ENCODE results near the gene NSMCE1.

Gene NSMCE1

GRCh38 chr16:27285676-27286196, 17.2 kb upstream of the NSMCE1 start:
- Histone ChIP-seq H3K27ac (ENCODE audit: low read length) (no peak overlapping the region), H3K4me3 (ENCODE audit: low read length) (no peak overlapping the region), H3K79me2 (ENCODE audit: low read length) (no peaks in the 10 kb centered on the region), H3K4me2 (ENCODE audit: low read depth, low read length) (no peak overlapping the region), H3K9me2 (replicated peaks; ENCODE audit: insufficient read depth, low read length) (no peaks in the 10 kb centered on the region), H3K4me1 (ENCODE audit: low read length) (no peaks in the 10 kb centered on the region), H3K27me3 (replicated peaks; ENCODE audit: insufficient read depth, low read length) (no peaks in the 10 kb centered on the region), H4K20me1 (ENCODE audit: insufficient read depth, low read length) (no peaks in the 10 kb centered on the region), H3K9ac (ENCODE audit: low read length) (no peak overlapping the region), H3K36me3 (replicated peaks; ENCODE audit: insufficient read depth, low read length) (no peaks in the 10 kb centered on the region), H3F3A (ENCODE audit: insufficient read depth, low read length) (no peaks in the 10 kb centered on the region), H3K9me3 (replicated peaks; ENCODE audit: insufficient read depth, low read length) (no peaks in the 10 kb centered on the region), H2AFZ (ENCODE audit: low read length) (no peak overlapping the region)
- no peak for TF ChIP-seq EZH2 (optimal IDR thresholded peaks at IDR 0.05; ENCODE audit: low read depth, low read length)
- TF ChIP-seq EZH2phosphoT487 (IDR thresholded peaks at IDR 0.05; ENCODE audit: low read length), result no peak
- TF ChIP-seq CTCF (IDR thresholded peaks at IDR 0.05; ENCODE audit: low read length), result no peak
- DNase-seq, result no peak

- H3K9me2 ChIP-seq (replicated peaks; ENCODE audit: insufficient read depth, low read length), result no peaks in the 10 kb centered on the region
- TF ChIP-seq EZH2 (optimal IDR thresholded peaks at IDR 0.05; ENCODE audit: low read depth, low read length) (no peak), CTCF (IDR thresholded peaks at IDR 0.05; ENCODE audit: low read length) (no peak), EZH2phosphoT487 (IDR thresholded peaks at IDR 0.05; ENCODE audit: low read length) (no peak)
- no peak overlapping the region for H3K27ac ChIP-seq (ENCODE audit: low read length)
- no peak overlapping the region for H2AFZ ChIP-seq (ENCODE audit: low read length)
- no peaks in the 10 kb centered on the region for H3K79me2 ChIP-seq (ENCODE audit: low read length)
- no peaks in the 10 kb centered on the region for H3K9me3 ChIP-seq (replicated peaks; ENCODE audit: insufficient read depth, low read length)
- no peaks in the 10 kb centered on the region for H3K27me3 ChIP-seq (replicated peaks; ENCODE audit: insufficient read depth, low read length)
- no peaks in the 10 kb centered on the region for H3F3A ChIP-seq (ENCODE audit: insufficient read depth, low read length)
- no peak overlapping the region for H3K9ac ChIP-seq (ENCODE audit: low read length)
- H3K4me1 ChIP-seq (ENCODE audit: low read length), result no peaks in the 10 kb centered on the region
- H4K20me1 ChIP-seq (ENCODE audit: insufficient read depth, low read length), result no peaks in the 10 kb centered on the region
- no peak for DNase-seq
- no peak overlapping the region for H3K4me2 ChIP-seq (ENCODE audit: low read depth, low read length)
- no peak overlapping the region for H3K4me3 ChIP-seq (ENCODE audit: low read length)
- no peaks in the 10 kb centered on the region for H3K36me3 ChIP-seq (replicated peaks; ENCODE audit: insufficient read depth, low read length)
Measured at GRCh38 chr16:27284865-27285675, 16.5 kb upstream of the NSMCE1 start.

GRCh38 chr16:27281243-27281642, 12.7 kb upstream of the NSMCE1 start:
- Histone ChIP-seq H2AFZ (ENCODE audit: low read length) (no peak overlapping the region), H3K4me2 (ENCODE audit: low read depth, low read length) (no peak overlapping the region), H3K27ac (ENCODE audit: low read length) (no peak overlapping the region), H3K36me3 (replicated peaks; ENCODE audit: insufficient read depth, low read length) (no peaks in the 10 kb centered on the region), H4K20me1 (ENCODE audit: insufficient read depth, low read length) (no peaks in the 10 kb centered on the region), H3K4me1 (ENCODE audit: low read length) (no peaks in the 10 kb centered on the region), H3K9me2 (replicated peaks; ENCODE audit: insufficient read depth, low read length) (no peaks in the 10 kb centered on the region), H3F3A (ENCODE audit: insufficient read depth, low read length) (no peaks in the 10 kb centered on the region), H3K9ac (ENCODE audit: low read length) (no peak overlapping the region), H3K4me3 (ENCODE audit: low read length) (no peak overlapping the region), H3K9me3 (replicated peaks; ENCODE audit: insufficient read depth, low read length) (no peaks in the 10 kb centered on the region), H3K79me2 (ENCODE audit: low read length) (no peaks in the 10 kb centered on the region), H3K27me3 (replicated peaks; ENCODE audit: insufficient read depth, low read length) (no peaks in the 10 kb centered on the region)
- no peak for DNase-seq
- no peak for TF ChIP-seq CTCF (IDR thresholded peaks at IDR 0.05; ENCODE audit: low read length)
- no peak for TF ChIP-seq EZH2phosphoT487 (IDR thresholded peaks at IDR 0.05; ENCODE audit: low read length)
- no peak for TF ChIP-seq EZH2 (optimal IDR thresholded peaks at IDR 0.05; ENCODE audit: low read depth, low read length)
